Mucosa of descending colon (tissue), 3 donors: ENCODE data around the gene ZNF460. TPM values are rescaled to one million over a fixed set of nuclear protein-coding genes. Genes with fewer than 3 reads are reported as not detected.
A peak's percentile ranks its signal among the peaks of the same experiment; 100 is the strongest.

ENCODE experiments used
- ATAC-seq: fragments of 200-7000 bp; cut with Tn5 transposase; one replicate; pipeline ENCODE4 v1.9.1; 2020; ENCODE audit warnings: mild to moderate bottlenecking, moderate library complexity
- DNase-seq, 3 donors: peaks; one replicate each; pipeline ENCODE4 v3.0.0-alpha.2; 2020
- H3K36me3 ChIP-seq: fragments of 200-600 bp; one replicate; pipeline ENCODE4 v1.8.0; 2021; ENCODE audit warnings: low read depth, mild to moderate bottlenecking
- H3K4me1 ChIP-seq: fragments of 200-600 bp; one replicate; pipeline ENCODE4 v1.8.0; 2021; ENCODE audit warnings: low read depth, mild to moderate bottlenecking
- H3K4me3 ChIP-seq: fragments of 200-600 bp; one replicate; pipeline ENCODE4 v1.8.0; 2021; ENCODE audit warnings: mild to moderate bottlenecking
- H3K9me3 ChIP-seq: fragments of 200-600 bp; one replicate; pipeline ENCODE4 v1.8.0; 2021; ENCODE audit warnings: mild to moderate bottlenecking
- CTCF ChIP-seq: fragments of 200-600 bp; IDR thresholded peaks from one replicate; pipeline ENCODE4 v1.8.0; 2022; ENCODE audit warnings: antibody characterized with exemption, mild to moderate bottlenecking
- intact Hi-C, 2 donors: fragments of 100-400 bp; cut with DNase I in 1 of 2; cut with micrococcal nuclease in 1 of 2; formaldehyde crosslinking; loops; one replicate each; pipeline versions ENCODE4 v1.11.0 to v1.11.1; 2022; cut with DNase I, micrococcal nuclease
- long read RNA-seq, 2 donors: library from polyadenylated mRNA; unstranded; transcript quantifications; one replicate each; pipeline ENCODE4 v2.0.0, GENCODE V29; 2019 to 2021
- total RNA-seq, 3 donors: library from RNA; stranded (reverse); fragmentation: NEBNext Ultra II Directional in 2 of 3; extraction: Animal tissue kit (Norgen Biotek cat#: 25700) in 2 of 3; gene quantifications; one replicate each; pipeline versions ENCODE4 v1.2.1 to v1.2.4, GENCODE V29; 2021 to 2023
- donor health status: DM: no; HTN: no; CAD: no; lungs with moderate emphysema.
- donor health status: DM: no; HTN: no; CAD: no.
- donor health status: DM: no; HTN: yes; CAD: no.

ZNF460 gene
- total RNA-seq = 10 to 100 TPM; 25.7 to 55.8 (median 42.2) TPM
- long read RNA-seq, donor 1, partial matches to known transcripts = 0 of 2 reads
- long read RNA-seq, donor 1, other reads (novel, unspliced or antisense) = 0 of 2 reads
- long read RNA-seq, donor 2 = 0 reads

DNA sequence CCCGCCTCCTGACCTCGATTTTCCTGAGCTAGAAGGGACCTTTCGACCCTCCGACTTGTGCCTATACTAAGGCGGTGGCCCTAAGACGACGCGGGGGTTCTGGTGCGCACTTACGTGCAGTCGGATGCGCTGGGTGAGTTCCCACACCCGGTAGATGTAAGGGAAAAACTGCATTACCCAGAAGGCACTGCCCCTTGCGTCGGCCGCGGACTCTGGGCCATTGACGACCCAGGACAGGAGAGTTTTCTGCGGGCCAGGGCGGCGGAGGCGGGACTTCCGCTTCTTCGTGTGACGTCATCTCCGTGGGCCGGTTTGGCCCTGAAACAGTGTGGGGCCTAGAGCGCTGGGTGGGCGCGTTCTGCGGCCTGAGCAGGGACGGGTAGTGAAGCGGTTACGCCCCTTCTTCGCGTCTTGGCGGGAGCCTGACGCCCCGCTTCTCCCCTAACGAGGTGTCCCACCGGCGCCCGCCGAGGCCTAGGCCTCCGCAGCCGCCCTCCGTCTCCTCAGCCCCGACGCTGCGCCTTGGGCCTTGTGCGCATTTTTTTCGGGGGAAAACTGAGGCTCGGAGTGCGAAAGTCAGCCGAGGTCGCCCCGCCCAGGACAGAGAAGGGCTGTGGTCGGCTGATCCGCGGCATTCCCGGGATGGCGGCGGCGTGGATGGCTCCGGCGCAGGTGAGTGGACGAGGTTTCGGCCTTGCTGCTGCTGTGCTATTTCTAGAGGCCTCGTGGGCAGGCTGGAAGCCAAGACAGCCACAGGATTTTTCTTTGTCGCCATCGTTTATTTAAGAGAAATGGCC lies at the start of gene ZNF460:
Gene ZNF460 (plus strand): TSS at position 321 of the 797 bp plus-strand sequence. CDS start 322 bp downstream, at position 643.
- Histone ChIP-seq H3K36me3 (peaks cover 4% of the 10 kb centered on the region), H3K9me3 (no peaks in the 10 kb centered on the region), H3K4me1 (peaks cover 11% of the 10 kb centered on the region), H3K4me3 (peak within 1 kb of the TSS; percentile 49)
- intact Hi-C loops = no loop called here
- TF ChIP-seq CTCF = no peak
- peak; percentile 98 for ATAC-seq
- DNase-seq = peak; percentile 97 to 98 (median 97)

DNA sequence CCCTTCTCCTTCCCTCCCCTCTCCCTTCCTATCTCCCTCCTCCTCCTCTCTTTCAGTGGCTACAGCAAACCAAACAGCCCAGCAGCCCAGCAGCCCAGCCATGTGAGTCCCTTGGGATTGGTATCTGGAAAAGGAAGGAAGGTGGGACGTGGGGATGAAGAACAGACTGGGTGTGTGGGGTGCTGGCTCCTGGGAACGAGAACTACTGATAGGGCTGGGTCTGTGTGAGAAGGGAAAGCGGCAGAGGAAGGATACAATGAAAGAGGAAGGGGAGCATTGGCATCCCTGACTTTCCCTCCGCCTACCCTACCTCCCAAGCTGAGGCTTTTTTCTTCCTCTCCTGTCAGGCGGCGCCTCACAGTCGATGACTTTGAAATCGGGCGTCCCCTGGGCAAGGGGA lies 48.6 kb upstream of the ZNF460 start:
- H3K9me3 ChIP-seq = no peaks in the 10 kb centered on the region
- intact Hi-C loops = no loop called here
- no peak for DNase-seq
- no peak overlapping the region for H3K4me3 ChIP-seq
- no peak for ATAC-seq
- TF ChIP-seq CTCF = no peak
- H3K36me3 ChIP-seq = no peaks in the 10 kb centered on the region
- H3K4me1 ChIP-seq = no peaks in the 10 kb centered on the region

- no peaks in the 10 kb centered on the region for H3K9me3 ChIP-seq
- no peak for ATAC-seq
- intact Hi-C loops = no loop called here
Measured at GRCh38 chr19:57233207-57233606, 47.1 kb upstream of the ZNF460 start.

DNA sequence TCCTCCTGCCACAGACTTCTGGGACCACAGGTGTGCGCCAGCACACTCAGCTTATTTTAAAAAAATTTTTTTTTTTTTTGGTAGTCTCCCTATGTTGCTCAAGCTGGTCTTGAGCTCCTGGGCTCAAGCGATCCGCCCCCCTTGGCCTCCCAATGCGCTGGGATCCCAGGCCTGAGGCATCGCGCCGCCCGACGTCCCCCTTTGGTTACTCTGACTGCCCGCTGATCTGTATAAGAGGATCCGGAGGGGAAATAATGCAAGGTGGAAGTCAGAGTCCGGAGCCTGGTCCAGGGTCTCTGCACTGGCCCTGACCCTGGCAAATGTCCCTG lies 40.3 kb upstream of the ZNF460 start:
- TF ChIP-seq CTCF = no peak
- no peaks in the 10 kb centered on the region for H3K36me3 ChIP-seq
- no peak for ATAC-seq

More at GRCh38 chr19:57233207-57233606, 47.1 kb upstream of the ZNF460 start:
- no peak overlapping the region for H3K4me3 ChIP-seq
- no peak for DNase-seq
- TF ChIP-seq CTCF = no peak
- H3K36me3 ChIP-seq = no peaks in the 10 kb centered on the region
- no peaks in the 10 kb centered on the region for H3K4me1 ChIP-seq

GRCh38 chr19:57240311-57241090 lies 39.8 kb upstream of the ZNF460 start, which contains the start of gene ZNF805:
TSS of gene ZNF805 (plus strand) at chr19:57240632. CDS start at chr19:57240892, 260 bp downstream.
- ATAC-seq = peak; percentile 100
- intact Hi-C loops = no loop called here
- H3K36me3 ChIP-seq = no peaks in the 10 kb centered on the region

More for the DNA sequence above, 40.3 kb upstream of the ZNF460 start:
- intact Hi-C loops = no loop called here
- peak in 1 of 3 donors; percentile 51 for DNase-seq
- no peaks in the 10 kb centered on the region for H3K9me3 ChIP-seq
- H3K4me1 ChIP-seq = peaks cover 10% of the 10 kb centered on the region
- peak overlapping the region; percentile 87 for H3K4me3 ChIP-seq

More at GRCh38 chr19:57240311-57241090, 39.8 kb upstream of the ZNF460 start, which contains the start of gene ZNF805:
- no peak for TF ChIP-seq CTCF
- DNase-seq = peak; percentile 96 to 98 (median 96)
- H3K4me1 ChIP-seq = peaks cover 10% of the 10 kb centered on the region
- peak within 1 kb of the TSS; percentile 87 for H3K4me3 ChIP-seq
- H3K9me3 ChIP-seq = no peaks in the 10 kb centered on the region
